ENCODE measurements around the gene ALDH1A1. TPM values are rescaled to one million over a fixed set of nuclear protein-coding genes. Genes with fewer than 3 reads are reported as not detected.

Gene ALDH1A1
- total RNA-seq, 3 donors from 2014 or later (not counting 1 experiment from before 2014, with no cell fraction given), result 0.57 to 1.7 TPM; not detected in 1

GRCh38 chr9:72898784-72899733 lies 53.8 kb downstream of the ALDH1A1 start:
- intact Hi-C loops (cut with micrococcal nuclease), result no loop called here
- WGBS (ENCODE audit: insufficient coverage), result 75% methylated on average over 4 of the region's 4 CpGs
- ATAC-seq (no peak), DNase-seq (no peak)
- Mint-ChIP-seq H3K4me3 (no peak overlapping the region), H3K27me3 (ENCODE audit: low read depth in 2 of 2) (no peaks in the 10 kb centered on the region), H3K9me3 (no peaks in the 10 kb centered on the region), H3K27ac (no peak overlapping the region), H3K36me3 (no peaks in the 10 kb centered on the region), H3K4me1 (no peaks in the 10 kb centered on the region)
- Histone ChIP-seq H3K9me3 (ENCODE audit: control insufficient read depth, insufficient read depth, low read length) (no peaks in the 10 kb centered on the region), H3K4me3 (ENCODE audit: low read length) (no peak overlapping the region), H3K27me3 (ENCODE audit: control insufficient read depth, insufficient read depth, low read length) (no peaks in the 10 kb centered on the region), H3K4me1 (ENCODE audit: control insufficient read depth, insufficient read depth, low read length) (no peaks in the 10 kb centered on the region), H3K36me3 (ENCODE audit: control insufficient read depth, insufficient read depth, low read length) (no peaks in the 10 kb centered on the region), H3K27ac (ENCODE audit: low read length) (no peak overlapping the region)
- TF ChIP-seq, protein P1, sequence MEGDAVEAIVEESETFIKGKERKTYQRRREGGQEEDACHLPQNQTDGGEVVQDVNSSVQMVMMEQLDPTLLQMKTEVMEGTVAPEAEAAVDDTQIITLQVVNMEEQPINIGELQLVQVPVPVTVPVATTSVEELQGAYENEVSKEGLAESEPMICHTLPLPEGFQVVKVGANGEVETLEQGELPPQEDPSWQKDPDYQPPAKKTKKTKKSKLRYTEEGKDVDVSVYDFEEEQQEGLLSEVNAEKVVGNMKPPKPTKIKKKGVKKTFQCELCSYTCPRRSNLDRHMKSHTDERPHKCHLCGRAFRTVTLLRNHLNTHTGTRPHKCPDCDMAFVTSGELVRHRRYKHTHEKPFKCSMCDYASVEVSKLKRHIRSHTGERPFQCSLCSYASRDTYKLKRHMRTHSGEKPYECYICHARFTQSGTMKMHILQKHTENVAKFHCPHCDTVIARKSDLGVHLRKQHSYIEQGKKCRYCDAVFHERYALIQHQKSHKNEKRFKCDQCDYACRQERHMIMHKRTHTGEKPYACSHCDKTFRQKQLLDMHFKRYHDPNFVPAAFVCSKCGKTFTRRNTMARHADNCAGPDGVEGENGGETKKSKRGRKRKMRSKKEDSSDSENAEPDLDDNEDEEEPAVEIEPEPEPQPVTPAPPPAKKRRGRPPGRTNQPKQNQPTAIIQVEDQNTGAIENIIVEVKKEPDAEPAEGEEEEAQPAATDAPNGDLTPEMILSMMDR (IDR thresholded peaks at IDR 0.05), result no peak

DNA sequence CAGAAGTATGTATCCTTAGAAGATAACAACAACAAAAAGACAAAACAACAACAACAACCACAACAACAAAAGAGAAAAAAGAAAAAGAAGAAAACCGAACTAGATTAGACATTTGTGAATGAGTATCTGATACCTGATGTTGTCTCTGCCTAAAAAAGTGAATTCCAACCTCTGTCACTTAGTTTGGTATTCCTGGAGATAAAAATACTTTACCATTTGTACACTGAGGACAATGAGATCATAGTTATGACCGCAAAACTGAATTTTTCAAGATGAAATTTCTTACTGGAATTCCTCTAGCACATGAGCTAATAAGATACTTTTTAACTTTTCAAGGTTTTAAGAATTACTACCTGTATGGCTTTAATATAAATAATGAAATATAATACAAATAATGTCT lies 54.5 kb downstream of the ALDH1A1 start:
- TF ChIP-seq, protein P1 (IDR thresholded peaks at IDR 0.05), result no peak
- Mint-ChIP-seq H3K27ac (no peak overlapping the region), H3K4me3 (no peak overlapping the region), H3K4me1 (no peaks in the 10 kb centered on the region), H3K36me3 (no peaks in the 10 kb centered on the region), H3K9me3 (no peaks in the 10 kb centered on the region), H3K27me3 (ENCODE audit: low read depth in 2 of 2) (no peaks in the 10 kb centered on the region)
- Histone ChIP-seq H3K9me3 (ENCODE audit: control insufficient read depth, insufficient read depth, low read length) (no peaks in the 10 kb centered on the region), H3K27me3 (ENCODE audit: control insufficient read depth, insufficient read depth, low read length) (no peaks in the 10 kb centered on the region), H3K4me1 (ENCODE audit: control insufficient read depth, insufficient read depth, low read length) (no peaks in the 10 kb centered on the region), H3K4me3 (ENCODE audit: low read length) (no peak overlapping the region), H3K27ac (ENCODE audit: low read length) (no peak overlapping the region), H3K36me3 (ENCODE audit: control insufficient read depth, insufficient read depth, low read length) (no peaks in the 10 kb centered on the region)
- 100% methylated on average over 1 of the region's 2 CpGs for WGBS (ENCODE audit: insufficient coverage)
- DNase-seq, result no peak
- ATAC-seq, result no peak
- intact Hi-C loops (cut with micrococcal nuclease), result no loop called here

GRCh38 chr9:72897069-72897649 lies 55.7 kb downstream of the ALDH1A1 start:
- Mint-ChIP-seq H3K27ac (no peak overlapping the region), H3K9me3 (no peaks in the 10 kb centered on the region), H3K27me3 (ENCODE audit: low read depth in 2 of 2) (peaks cover 0 to under 1% of the 10 kb centered on the region in 2 donors), H3K36me3 (no peaks in the 10 kb centered on the region), H3K4me1 (no peaks in the 10 kb centered on the region), H3K4me3 (no peak overlapping the region)
- intact Hi-C loops (cut with micrococcal nuclease), result loop anchor here (2.0 kb wide), 1 partner anchor 18 kb away; no protein-coding TSS in a partner anchor
- ATAC-seq (no peak), DNase-seq (no peak)
- H3K4me1 ChIP-seq (ENCODE audit: control insufficient read depth, insufficient read depth, low read length), result no peaks in the 10 kb centered on the region
- no peaks in the 10 kb centered on the region for H3K9me3 ChIP-seq (ENCODE audit: control insufficient read depth, insufficient read depth, low read length)
- WGBS (ENCODE audit: insufficient coverage), result 100% methylated on average over 1 of the region's 3 CpGs
- TF ChIP-seq, protein P1 (IDR thresholded peaks at IDR 0.05), result no peak
- no peaks in the 10 kb centered on the region for H3K27me3 ChIP-seq (ENCODE audit: control insufficient read depth, insufficient read depth, low read length)
- H3K36me3 ChIP-seq (ENCODE audit: control insufficient read depth, insufficient read depth, low read length), result no peaks in the 10 kb centered on the region
- H3K4me3 ChIP-seq (ENCODE audit: low read length), result no peak overlapping the region
- no peak overlapping the region for H3K27ac ChIP-seq (ENCODE audit: low read length)

Data from natural killer cell (primary cell).